GM12801 (cell line): ENCODE measurements around the gene KCNIP3.

ENCODE experiments used
- TF ChIP-seq, protein P1 (sequence below): IDR thresholded peaks from one replicate; pipeline ENCODE4 v1.5.1; 2011; ENCODE audit warnings: control low read depth; ENCODE audit not compliant: insufficient read length; ENCODE audit errors: extremely low read depth

Gene KCNIP3

DNA sequence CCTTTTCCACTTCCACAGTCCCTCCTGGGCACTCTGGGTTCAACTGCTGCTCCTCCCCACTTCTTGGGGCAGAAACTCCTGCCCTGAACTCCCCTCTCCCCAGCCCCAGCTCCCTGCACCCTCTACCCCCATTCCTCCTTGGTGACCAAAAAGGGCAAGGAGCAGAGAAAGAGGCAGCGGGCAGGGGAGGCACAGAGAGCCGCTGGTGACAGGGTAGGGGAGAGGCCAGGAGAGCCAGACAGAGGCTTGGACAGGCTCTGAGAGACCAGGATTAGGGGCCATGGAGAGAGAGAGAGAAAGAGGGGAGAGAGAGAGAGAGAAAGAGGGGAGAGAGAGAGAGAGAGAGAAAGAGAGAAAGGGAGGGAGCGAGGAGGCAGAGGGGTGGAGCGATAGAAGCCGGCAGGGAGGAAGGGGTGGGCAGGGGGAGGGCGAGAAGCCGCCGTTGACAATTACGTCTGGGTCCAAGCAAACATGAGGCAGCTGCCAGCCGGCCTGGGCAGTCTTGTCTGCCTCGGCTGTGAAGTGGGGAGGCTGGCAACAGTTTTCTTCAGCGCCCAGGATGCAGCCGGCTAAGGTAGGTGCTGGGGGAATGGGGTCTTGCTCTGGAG, at the start of gene KCNIP3:
TSS of gene KCNIP3 (plus strand) at position 468 of the 608 bp plus-strand sequence. CDS start at position 560, 92 bp downstream.
- TF ChIP-seq, protein P1, sequence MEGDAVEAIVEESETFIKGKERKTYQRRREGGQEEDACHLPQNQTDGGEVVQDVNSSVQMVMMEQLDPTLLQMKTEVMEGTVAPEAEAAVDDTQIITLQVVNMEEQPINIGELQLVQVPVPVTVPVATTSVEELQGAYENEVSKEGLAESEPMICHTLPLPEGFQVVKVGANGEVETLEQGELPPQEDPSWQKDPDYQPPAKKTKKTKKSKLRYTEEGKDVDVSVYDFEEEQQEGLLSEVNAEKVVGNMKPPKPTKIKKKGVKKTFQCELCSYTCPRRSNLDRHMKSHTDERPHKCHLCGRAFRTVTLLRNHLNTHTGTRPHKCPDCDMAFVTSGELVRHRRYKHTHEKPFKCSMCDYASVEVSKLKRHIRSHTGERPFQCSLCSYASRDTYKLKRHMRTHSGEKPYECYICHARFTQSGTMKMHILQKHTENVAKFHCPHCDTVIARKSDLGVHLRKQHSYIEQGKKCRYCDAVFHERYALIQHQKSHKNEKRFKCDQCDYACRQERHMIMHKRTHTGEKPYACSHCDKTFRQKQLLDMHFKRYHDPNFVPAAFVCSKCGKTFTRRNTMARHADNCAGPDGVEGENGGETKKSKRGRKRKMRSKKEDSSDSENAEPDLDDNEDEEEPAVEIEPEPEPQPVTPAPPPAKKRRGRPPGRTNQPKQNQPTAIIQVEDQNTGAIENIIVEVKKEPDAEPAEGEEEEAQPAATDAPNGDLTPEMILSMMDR, result no peak

DNA sequence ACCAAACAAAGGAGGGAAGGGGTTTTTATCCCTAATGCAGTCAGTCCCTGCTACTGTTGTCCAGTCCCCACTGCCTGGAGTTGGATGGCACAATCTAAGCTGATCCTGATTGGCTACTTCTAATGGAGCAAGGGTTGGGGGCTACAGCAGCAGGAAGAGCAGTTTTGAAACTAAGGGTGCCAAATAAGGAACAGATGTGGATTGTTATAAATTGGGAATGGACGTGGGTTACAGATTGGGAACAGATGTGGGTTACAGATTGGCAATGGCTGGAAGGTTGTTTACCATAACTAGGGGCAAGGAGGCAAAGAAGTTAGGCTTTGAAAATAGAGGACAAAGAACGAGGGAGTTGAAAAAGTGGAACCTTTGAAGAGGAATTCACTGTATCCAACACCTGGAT, 38.9 kb upstream of the KCNIP3 start:
- TF ChIP-seq, protein P1, result no peak

DNA sequence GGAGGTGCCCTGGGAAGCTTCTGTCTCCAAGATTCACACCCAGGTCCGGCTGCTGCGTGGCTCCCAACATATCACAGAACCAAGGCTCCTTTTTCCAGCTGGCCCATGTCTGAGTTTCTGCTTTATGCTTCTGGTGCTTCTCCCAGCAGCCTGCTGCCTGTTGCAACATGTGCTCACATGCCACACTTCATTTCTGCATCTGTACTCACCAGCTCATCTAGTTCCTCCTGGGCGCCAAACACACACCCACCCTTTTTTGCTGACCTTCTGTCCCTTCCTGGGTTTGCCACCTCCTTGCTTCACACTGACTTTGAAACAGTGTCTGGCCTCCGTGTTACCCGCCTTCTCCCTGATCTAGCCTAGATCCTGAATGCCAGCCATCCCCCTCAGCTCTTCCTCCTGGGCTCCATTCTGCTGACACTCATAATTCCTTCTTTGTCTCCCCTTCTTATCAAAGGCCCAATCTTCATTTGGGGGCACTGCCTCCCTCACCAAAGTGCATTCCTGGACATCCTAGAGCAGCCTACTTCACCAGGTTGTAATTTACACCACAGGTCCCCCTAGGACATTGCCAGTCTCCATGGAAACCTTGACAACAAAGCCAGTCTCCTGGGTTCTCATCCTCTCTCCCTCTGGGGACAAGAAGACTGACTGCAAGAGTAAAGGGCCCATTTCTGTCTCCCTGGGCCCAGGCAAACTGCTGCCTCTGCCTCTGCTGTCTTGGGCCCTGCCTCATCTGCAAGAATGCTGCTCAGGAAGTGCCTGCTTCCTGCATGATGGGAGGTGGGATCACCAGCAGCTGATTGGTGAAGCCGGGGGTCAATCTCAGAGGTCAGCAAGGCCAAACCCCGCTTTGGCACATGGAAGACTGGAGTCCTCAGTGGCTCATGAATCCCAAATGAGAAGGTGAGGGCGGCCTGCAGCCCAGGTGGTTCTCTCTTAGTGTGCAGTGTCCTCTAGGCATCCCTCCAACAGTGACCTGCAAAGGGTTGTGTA, 36.8 kb upstream of the KCNIP3 start:
- TF ChIP-seq, protein P1, result no peak

DNA sequence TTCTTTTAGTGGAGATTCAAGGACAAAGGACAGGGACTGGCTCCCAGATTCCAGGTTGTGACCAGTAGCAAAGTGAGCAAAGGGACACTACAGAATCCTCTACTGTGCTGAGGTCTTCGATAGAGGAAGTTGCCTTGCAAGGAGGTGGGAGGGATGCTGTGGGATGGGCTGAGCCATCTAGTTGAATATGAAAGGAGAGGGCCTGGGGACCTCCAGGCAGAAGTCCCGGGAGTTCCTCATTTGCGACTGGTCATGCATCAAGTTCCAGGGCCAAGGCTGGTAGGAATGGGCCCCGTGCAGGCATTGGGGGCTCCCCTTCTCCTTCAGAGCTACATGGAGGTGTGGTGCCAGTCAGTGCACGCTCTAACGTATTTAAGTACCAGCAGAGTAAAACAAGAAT, 35.5 kb upstream of the KCNIP3 start:
- TF ChIP-seq, protein P1, result no peak

DNA sequence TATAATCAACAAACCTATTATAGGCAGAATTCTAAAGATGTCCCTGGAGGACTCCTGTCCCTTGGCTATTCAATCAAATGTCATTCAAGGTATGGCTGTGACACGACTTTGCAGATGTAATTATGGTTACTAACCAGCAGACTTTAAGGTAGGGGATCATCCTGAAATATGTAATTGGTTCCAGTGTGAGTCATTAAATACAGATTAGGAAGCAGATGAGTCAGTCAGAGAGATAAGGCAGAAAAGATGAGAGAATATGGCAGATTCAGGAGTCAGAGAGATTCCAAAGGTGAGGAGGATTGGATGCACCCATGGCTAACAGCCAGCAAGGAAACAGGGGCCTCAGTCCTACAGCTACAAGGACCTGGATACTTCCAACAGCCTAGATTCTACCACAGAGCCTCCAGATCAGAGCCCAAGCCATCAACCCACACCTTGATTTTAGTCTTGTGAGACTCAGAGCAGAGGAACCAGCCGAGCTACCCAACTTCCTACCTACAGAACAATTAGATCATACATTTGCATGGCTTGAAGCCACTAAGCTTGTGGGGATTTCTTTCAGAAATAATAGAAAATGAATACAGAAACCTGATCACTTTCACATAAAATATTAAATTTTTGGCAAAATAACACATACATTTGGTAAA, 34.1 kb upstream of the KCNIP3 start:
- TF ChIP-seq, protein P1, result no peak

DNA sequence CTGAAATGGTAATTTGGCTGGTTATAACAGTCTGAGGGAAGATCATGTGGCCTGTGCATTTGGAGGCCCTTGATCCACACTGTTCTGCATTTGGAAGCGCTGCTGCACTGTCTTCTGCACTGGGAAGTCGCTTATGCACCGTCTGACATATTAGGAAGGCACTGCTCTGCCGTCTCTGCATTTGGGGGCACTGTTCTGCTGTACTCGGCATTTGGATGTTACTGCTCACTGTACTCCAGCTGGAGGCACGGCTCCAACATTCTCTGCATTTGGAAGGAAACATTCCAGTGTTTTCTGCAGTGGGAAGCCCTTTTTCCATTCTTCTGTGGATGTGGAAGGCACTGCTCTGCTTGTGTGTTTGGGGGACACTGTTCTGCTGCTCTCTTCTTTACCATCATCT, 32.5 kb upstream of the KCNIP3 start:
- TF ChIP-seq, protein P1, result no peak

DNA sequence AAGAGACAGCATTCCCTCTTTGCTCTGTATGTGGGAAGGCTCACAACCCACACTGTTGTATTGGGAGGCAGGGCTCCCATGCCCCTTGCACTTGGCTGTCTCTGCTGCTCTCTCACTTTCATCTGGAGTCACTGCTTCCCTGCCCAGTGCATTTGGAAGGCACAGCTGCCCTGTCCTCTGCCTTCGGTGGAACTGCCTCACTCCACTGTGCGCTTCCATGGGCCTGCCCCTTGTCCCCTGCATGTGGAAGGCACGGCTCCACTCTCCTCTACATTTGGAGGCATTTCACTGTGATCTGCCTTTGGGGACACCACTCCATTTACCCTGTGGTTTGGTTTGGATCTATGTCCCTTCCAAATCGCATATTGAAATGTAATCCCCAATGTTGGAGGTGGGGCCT, 32.0 kb upstream of the KCNIP3 start:
- TF ChIP-seq, protein P1, result no peak
